ENCODE results near the gene ABCF3.
A peak's percentile ranks its signal among the peaks of the same experiment; 100 is the strongest.
"Not testable (repeated sequence)": the region's sequence is repeated elsewhere in the genome, so short reads cannot be mapped to it uniquely, and the experiment has no call there.

Gene ABCF3

GRCh38 chr3:184186184-184186901 lies at the start of gene ABCF3:
TSS of gene ABCF3 (plus strand) at chr3:184186199. CDS start at chr3:184186208, 9 bp downstream.
- peak; percentile 33 for DNase-seq

- DNase-seq: no peak
Measured at GRCh38 chr3:184140436-184140835, 45.6 kb upstream of the ABCF3 start.

- no peak for DNase-seq
Measured at GRCh38 chr3:184142199-184142598, 43.8 kb upstream of the ABCF3 start.

DNA sequence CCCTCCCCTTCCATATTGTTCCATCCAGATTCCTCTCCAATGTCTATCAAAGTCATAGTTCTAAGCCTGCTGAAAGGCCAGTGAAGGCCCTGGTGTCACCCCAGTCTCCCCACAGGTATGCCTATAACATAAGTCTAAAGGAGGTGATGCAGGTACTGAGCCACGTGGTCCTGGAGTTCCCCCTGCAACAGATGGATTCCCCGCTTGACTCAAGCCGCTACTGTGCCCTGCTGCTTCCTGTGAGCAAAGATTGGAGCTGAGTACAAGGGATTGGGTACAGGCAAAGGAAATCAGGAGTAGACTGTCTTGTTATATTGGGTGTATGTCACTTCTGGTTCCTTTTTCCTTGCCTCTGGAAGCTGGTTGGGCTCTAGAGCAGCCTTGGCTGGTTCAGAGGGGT lies 42.7 kb upstream of the ABCF3 start:
- no peak for DNase-seq

- no peak for DNase-seq
Measured at GRCh38 chr3:184144505-184144904, 41.5 kb upstream of the ABCF3 start.

- DNase-seq: peak; percentile 45
Measured at GRCh38 chr3:184145111-184145524, 40.9 kb upstream of the ABCF3 start.

- DNase-seq: no peak
Measured at GRCh38 chr3:184145751-184146270, 40.2 kb upstream of the ABCF3 start.

DNA sequence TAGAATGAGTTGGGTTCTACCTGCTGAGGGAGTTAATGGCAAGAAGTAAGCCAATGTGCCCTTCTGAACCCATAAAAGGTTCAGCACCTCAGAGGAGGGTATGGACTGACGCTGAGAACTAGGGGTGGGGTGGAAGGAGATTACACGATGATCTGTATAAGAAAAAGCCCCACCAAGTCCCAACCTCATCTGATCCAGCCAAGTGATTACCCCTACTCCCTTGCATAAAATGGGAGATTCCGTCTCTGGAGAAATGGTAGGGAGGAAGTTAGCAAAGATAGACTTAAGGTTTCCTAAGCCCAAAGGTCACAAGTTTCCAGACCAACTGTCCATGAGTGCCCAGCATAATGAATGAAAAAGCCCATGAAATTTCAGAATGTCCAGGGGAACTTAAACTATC lies 37.9 kb upstream of the ABCF3 start:
- DNase-seq: no peak

GRCh38 chr3:184149123-184149522 lies 36.9 kb upstream of the ABCF3 start:
- no peak for DNase-seq

DNA sequence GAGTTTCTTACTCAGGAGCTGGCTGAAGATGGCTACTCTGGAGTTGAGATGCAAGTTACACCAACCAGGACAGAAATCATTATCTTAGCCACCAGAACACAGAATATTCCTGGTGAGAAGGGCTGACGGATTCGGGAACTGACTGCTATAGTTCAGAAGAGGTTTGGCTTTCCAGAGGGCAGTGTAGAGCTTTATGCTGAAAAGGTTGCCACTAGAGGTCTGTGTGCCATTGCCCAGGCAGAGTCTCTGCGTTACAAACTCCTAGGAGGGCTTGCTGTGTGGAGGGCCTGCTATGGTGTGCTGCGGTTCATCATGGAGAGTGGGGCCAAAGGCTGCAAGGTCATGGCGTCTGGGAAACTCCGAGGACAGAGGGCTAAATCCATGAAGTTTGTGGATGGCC lies 36.2 kb upstream of the ABCF3 start:
- peak; percentile 30 for DNase-seq

- peak; percentile 62 for DNase-seq
Measured at GRCh38 chr3:184154885-184155643, 30.9 kb upstream of the ABCF3 start, which contains the start of gene DVL3. TSS of gene DVL3 (plus strand) at chr3:184155377. CDS start at chr3:184155636, 259 bp downstream.

DNA sequence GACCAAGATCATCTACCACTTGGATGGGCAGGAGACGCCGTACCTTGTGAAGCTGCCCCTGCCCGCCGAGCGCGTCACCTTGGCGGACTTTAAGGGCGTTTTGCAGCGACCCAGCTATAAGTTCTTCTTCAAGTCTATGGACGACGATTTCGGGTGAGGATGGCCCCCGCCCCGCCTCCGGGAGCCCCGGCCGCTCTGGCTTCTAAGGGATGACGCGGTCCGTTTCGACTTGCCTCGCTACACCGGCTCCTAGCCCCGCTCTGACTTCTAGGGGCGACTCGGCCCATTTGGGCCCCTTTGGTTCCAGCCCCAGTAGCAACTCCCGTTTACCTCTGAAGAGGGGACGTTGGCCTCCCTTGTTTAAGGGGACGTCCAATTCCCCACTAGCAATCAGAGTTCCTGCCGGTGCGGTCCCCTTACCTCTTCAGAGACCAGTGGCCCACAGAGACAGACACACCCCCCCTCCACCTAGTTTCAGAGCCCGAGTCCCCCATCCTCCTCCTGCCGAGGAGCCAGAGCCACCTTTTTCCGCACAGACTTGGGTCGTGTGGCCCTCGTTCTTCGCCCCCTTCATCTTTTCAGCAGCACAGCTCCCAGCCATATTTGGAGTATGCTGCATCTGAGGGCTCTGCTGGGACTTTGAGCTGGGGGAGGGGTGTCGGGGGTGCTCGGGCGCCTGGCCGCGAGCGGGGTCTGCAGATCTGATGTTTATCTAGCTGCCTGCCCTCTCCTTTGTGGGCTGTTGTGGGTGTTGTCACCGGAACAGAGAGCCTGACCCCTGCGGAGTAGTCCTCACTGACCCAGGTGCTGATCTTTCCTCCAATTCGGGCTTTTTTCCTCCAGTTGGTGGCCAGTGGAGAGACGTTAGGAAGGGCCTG lies 30.1 kb upstream of the ABCF3 start:
- DNase-seq: no peak

DNA sequence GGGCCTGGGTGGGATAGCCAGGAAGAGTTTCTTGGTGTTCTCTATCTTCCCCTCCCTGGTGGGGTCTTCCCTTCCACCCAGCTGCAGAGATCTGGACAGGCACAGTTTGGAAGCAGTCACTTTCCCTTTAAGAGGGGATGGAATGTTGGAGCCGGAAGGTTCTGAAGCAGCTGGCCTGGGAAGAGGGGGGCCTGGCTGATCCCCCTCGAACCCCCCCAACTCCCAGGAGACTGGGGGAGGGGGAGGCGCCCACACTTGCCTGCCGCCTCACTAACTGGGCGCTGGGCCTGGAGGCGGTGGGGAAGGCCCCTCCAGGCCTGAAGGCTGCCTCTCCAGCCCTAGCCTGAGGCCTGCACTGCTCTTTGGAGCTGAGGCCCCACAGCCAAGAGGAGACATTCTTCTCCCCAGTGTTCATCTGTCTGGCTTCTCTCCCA lies 29.5 kb upstream of the ABCF3 start:
- peak; percentile 72 for DNase-seq

GRCh38 chr3:184157206-184157605 lies 28.8 kb upstream of the ABCF3 start:
- no peak for DNase-seq

DNA sequence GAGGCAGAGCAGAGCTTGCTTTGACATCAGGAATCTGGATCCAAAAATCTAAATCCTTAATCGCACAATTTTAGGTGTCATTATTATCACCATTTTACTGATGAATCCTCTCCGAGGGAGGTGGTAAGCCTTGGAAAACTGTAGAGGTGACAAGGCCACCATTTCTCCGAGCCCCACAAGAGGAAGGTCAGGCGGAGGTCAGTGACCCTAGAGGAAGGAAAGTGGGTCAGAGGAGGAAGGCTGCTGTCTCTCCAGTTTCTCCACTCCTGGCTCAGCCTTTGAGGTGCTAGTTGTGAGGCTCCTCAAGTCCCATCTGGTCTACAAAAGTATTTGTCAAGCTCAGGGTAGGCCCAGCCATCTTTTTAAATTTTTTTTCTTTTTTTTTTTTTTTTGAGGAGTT lies 27.6 kb upstream of the ABCF3 start:
- DNase-seq: no peak

DNA sequence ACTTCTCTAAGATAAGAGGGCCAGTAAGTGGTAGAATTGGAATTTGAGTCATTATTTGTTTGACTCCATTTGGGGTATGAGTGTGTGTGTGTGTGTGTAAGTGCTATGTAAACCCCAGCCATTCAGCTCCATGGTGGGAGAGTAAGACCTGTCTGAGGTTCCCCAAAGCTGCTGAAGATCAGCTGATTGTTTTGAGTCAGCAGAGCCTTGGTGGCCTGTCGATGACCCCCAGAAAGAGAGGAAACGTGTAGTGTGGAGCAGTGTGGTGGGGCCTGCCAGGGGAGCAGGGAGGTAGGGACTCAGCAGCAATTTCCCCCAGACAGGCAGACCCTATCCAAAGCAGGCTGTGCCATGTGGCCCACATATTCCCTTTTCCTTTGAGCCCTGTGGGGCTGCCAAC lies 25.5 kb upstream of the ABCF3 start:
- peak; percentile 73 for DNase-seq

- not testable (repeated sequence) for DNase-seq
Measured at GRCh38 chr3:184162571-184163070, 23.4 kb upstream of the ABCF3 start.

DNA sequence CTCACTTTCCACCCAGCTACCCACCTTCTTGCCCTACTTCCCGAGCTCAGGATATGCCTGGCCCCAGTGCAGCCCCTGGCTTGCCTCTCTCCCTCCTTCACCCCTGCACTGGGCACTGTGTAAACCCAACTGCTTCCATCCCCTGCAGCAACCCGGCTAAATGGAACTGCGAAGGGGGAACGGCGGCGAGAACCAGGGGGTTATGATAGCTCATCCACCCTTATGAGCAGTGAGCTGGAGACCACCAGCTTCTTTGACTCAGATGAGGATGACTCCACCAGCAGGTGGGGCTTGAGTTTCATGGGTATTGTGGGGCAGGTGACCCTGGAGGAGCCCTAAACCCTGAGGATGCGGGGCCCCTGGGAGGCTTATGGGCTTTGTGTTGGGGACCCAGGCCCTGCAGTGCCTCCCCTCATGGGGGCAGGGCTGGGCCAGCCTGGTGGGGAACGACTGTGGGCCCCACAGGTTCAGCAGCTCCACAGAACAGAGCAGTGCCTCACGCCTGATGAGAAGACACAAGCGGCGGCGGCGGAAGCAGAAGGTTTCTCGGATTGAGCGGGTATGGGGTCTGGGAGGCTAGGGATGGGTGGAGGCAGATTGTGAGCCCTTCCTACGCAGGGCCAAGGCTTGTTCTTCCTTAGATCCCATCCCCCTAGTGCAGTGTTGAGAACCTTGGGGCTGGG lies 21.2 kb upstream of the ABCF3 start:
- no peak for DNase-seq

GRCh38 chr3:184165543-184165942 lies 20.5 kb upstream of the ABCF3 start:
- no peak for DNase-seq

GRCh38 chr3:184166671-184167070 lies 19.3 kb upstream of the ABCF3 start:
- DNase-seq: no peak

- DNase-seq: no peak
Measured at GRCh38 chr3:184167786-184168185, 18.2 kb upstream of the ABCF3 start.
